ENCODE data around the gene MYH6.

GRCh38 chr14:23443881-23444280 is 35.8 kb upstream of the MYH6 start:
- TF ChIP-seq, protein P1, sequence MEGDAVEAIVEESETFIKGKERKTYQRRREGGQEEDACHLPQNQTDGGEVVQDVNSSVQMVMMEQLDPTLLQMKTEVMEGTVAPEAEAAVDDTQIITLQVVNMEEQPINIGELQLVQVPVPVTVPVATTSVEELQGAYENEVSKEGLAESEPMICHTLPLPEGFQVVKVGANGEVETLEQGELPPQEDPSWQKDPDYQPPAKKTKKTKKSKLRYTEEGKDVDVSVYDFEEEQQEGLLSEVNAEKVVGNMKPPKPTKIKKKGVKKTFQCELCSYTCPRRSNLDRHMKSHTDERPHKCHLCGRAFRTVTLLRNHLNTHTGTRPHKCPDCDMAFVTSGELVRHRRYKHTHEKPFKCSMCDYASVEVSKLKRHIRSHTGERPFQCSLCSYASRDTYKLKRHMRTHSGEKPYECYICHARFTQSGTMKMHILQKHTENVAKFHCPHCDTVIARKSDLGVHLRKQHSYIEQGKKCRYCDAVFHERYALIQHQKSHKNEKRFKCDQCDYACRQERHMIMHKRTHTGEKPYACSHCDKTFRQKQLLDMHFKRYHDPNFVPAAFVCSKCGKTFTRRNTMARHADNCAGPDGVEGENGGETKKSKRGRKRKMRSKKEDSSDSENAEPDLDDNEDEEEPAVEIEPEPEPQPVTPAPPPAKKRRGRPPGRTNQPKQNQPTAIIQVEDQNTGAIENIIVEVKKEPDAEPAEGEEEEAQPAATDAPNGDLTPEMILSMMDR (IDR thresholded peaks at IDR 0.05; ENCODE audit: low read depth, low read length, missing input control) = no peak
- TF ChIP-seq RAD21 (IDR thresholded peaks at IDR 0.05) (no peak), TAF1 (conservative IDR thresholded peaks at IDR 0.05) (no peak), GABPA (IDR thresholded peaks at IDR 0.05 in 1 of 2, conservative IDR thresholded peaks at IDR 0.05 in 1 of 2) (no peak), FOXA1 (IDR thresholded peaks at IDR 0.05) (no peak), ATF3 (IDR thresholded peaks at IDR 0.05) (no peak), HNF4A (conservative IDR thresholded peaks at IDR 0.05) (no peak), EGR1 (IDR thresholded peaks at IDR 0.05; ENCODE audit: low read depth in 2 of 2) (no peak)

Data from liver (tissue), 3 donors.